ENCODE measurements around the gene KIF26B.

DNA sequence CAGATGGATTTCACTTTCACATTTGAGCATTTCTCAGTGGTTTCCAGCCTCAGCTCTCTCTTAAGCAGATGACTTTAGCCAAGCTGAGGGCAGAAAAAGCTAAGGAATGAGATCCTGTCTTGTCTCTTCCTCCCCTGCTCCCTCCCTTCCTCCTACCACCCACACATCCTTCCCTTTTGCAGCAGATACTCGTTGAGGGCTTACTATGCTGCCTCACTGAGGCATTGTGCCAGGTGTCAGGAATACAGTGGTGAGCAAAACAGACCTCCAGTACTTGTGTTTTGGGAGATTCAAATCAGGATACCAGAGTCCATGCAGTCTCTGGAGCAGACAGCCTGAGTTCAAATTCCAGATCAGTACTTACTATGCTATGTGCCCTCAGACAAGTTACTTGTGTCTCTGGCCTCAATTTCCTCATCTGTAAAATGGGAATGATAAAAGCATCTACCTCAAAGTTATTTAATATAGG, 43.2 kb downstream of the KIF26B start:
- TF ChIP-seq CTCF (IDR thresholded peaks at IDR 0.05; ENCODE audit: insufficient read depth, low read length, poor library complexity, severe bottlenecking), result no peak
- no peak for TF ChIP-seq EZH2phosphoT487 (conservative IDR thresholded peaks at IDR 0.05; ENCODE audit: low read length)

All from SU-DHL-6 (cell line).